Stimulated activated naive CD8-positive, alpha-beta T cell treated with anti-CD3 and anti-CD28 coated beads, Interleukin-15, Interleukin-2, amounts not matched to agents 100 U/mL and 50 U/mL, for 24 hours (primary cell): ENCODE data around the gene SLC16A4.
"Not testable (repeated sequence)": the region's sequence is repeated elsewhere in the genome, so short reads cannot be mapped to it uniquely, and the experiment has no call there.

Experiments used
- ATAC-seq: fragments of 150-1000 bp; cut with Tn5 transposase; one replicate; pipeline ENCODE4 v1.10.0; 2021
- DNase-seq: peaks from one replicate; pipeline ENCODE4 v3.0.0; 2021

SLC16A4 gene

DNA sequence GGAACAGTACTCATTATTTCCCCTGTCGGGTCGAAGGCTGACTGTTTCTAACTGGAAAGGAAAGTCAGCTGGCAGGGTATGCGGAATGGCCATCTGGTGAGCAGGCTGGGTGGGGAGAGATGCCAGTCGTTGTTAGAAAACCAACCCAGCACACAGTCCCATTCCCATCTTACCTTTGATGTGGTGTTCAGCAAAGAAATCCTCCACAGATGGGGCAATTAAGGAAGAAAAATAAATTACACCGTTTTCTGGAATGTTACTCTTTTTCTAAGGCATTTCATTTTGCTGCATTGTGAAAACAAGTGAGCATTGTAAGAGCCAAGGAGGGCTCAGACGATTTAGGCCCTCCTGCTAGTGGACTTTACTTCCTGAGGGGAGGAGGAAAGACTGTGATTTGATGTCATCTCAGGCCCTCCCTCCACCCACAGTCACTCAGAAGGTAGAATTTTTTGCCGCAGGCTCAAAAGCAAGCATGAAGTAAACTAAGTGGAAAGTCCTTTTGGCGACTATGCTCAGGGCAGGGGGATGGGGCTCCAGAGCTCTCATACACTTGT lies at the start of gene SLC16A4:
Gene SLC16A4 (minus strand): TSS at position 335 of the 554 bp plus-strand sequence. CDS start 1,703 bp downstream, outside the sequence.
- no peak for ATAC-seq
- DNase-seq = no peak

DNA sequence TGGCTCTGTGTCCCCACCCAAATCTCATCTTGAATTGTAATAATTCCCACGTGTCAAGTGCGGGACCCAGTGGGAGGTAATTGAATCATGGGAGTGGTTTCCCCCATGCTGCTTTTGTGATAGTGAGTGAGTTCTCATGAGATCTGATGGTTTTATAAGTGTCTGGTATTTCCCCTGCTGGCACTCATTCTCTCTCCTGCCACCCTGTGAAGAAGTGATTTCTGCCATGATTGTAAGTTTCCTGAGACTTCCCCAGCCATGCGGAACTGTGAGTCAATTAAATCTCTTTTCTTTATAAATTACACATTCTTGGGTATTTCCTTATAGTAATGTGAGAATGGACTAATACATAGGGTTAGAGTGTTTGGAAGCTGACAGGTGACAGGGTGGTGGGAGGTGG lies 49.0 kb upstream of the SLC16A4 start:
- not testable (repeated sequence) for ATAC-seq, DNase-seq

DNA sequence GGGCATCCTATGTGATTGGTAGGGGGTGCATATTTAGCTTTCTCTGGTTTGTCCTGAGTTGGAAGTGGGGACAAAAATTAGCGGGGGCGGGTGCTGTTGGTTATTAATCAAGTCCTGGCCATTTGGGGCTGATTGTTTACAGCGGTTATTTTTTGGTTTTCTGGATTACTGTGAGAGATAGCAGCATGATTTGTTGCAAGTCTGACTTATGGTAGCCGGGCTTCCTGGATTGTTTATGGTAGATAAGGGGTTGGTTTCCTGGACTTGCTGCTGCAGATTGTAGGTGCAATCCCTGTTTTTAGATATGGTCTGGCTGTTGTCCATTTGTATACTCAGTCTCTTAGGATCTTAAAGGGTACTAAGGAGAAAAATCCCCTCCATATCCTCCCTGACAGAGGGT lies 48.1 kb upstream of the SLC16A4 start:
- DNase-seq = no peak
- ATAC-seq = no peak

DNA sequence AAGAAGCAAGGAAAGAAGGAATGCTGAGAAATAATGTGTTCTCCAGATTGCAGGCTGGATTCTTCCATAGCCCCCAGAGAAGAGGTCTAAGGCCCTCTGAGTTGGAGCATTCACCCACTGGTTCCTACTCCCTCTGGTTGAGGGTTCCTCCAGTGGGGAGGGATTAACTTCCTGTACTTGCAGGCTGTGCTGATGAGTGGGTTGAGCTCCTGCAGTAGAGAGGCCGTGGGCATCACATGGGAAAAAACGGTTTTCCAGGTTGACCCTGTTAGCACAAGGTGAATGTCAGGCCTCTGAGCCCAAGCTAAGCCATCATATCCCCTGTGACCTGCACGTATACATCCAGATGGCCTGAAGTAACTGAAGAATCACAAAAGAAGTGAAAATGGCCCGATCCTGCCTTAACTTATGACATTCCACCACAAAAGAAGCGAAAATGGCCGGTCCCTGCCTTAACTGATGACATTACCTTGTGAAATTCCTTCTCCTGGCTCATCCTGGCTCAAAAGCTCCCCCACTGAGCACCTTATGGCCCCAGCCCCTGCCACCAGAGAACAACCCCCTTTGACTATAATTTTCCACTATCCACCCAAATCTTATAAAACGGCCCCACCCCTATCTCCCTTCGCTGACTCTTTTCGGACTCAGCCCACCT lies 46.9 kb upstream of the SLC16A4 start:
- DNase-seq, ATAC-seq: not testable (repeated sequence)

DNA sequence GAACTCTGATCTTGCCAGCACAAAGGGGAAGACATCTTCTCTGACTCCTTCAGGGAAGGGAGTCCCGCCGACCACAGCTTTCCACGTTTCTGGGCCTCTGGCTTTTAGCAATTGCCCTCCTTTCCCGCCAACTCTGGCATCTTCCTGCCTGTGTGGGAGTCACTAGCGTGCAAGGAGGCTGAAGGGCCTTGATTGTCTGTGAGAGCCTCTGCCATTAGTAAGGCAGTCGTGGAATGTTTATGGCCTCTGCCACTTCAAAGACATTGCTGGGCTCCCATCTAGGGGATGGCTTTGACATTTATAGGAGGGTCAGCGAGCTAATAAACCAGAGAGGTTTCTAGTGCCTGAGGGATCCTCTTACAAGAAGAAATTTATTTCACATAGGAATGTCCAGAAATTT lies 45.8 kb upstream of the SLC16A4 start:
- no peak for DNase-seq
- ATAC-seq = no peak

DNA sequence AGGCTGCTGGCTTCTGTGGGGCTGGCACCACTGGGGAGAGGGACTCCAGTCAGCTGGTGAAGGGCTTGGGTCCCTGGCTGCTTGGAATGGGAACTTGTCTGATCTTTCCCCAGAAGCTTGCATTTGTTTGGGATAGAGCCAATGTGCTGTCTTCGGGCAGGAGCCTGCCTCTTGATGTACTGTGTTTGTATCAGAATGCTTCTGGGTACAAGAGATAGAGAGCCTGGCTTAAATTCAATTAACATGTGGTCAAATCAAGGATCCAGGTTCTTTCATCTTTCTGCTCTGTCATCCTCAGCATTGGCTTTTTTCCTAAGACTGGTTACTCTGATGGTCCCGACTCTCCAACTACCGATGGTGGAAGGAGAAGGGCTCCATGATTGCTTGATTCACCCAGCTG lies 44.1 kb upstream of the SLC16A4 start:
- DNase-seq (no peak), ATAC-seq (no peak)

DNA sequence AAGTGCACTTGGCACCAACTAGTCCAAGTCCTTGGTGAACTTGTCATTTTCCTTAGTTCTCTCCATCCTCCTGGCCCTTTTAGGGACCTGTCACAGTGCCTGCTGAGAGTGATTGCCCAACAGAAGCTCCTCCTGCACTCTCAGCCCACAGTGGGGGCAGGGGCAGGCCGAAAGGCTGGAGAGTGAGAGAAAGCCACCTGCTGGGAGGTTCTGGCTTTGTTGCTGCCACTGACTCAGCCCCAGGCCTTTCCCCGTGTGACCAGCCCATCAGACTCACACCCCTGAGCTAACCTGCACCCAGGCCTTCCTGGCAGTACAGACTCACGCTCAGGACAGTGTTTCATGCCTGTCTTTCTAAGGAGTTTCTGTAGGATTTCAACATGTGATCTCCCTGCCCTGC lies 43.0 kb upstream of the SLC16A4 start:
- DNase-seq (no peak), ATAC-seq (no peak)

DNA sequence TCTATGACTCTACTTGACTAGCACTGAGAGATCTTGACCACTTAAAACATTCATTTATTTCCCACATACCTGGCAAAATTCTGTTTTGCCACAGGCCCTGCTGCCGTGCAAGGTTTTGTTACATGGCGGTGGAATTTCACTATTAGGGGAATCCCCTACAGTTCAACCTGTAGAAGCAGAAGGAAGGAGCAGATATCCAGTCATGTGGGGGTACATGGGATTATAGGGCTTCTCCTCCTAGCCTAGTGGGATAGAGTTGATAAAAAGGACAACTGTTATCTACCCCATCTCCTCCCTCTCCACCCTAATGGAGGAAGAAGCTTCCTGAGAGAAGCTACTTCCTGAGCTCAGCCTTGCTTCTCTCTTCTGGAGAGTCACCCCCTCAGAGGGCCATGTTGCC lies 42.4 kb upstream of the SLC16A4 start:
- DNase-seq (no peak), ATAC-seq (no peak)

DNA sequence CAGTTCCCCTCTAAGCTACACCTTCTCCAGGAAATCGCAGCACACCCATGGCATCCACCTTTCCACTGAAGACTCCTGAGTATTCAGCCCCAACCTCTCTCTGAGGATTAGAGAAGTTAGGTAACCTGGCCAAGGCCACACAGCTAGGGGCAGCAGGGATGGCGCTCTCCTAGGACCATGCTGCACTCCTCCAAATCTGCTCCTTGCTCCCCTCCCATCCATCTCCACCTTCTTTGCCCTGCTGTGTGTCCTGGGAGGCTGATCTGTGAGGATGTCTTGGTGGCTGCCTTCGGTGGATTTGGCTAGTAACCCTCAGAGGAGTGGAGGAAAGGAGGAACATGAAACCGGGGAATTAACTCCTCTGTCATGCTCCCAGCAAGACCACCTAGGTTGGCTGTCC lies 40.1 kb upstream of the SLC16A4 start:
- ATAC-seq (no peak), DNase-seq (no peak)

DNA sequence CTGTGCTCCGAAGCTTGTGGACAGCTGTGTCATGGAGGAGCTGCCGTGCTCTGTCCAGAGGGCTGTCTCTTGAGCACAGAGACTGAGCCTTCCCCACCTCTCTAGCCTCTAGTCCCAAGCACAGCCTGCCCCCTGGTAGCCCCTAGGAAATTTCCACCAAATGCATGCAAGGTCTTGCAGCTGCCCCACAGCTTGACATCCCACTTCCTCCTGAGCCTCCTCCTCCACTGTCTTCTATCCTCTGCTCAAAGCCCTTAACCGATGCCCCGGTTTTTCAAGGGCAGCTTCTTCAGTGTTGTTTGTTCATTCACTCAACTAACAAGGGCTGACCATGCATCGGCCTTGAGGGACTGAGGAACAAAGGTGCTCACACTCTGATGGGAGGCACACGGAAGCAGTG lies 39.5 kb upstream of the SLC16A4 start:
- ATAC-seq (no peak), DNase-seq (no peak)

DNA sequence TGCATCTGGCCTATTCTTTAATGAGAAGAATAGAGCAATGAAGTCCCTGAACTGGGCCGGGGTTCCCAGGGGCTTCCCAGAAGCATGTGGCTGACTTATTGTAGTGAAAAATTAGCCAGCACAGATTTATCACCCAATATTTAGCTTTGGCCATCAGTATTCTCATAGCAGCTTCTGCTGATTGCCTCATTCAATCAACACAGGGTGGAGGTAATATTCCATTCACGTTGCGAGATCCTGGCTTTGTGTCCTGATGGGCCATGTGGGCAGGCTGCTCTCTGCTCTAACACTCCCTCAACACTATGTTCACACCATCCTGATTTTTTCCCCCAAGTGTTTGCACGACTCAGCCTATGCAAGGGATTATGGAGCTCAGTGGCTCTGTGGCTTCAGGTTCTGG lies 38.1 kb upstream of the SLC16A4 start:
- ATAC-seq = no peak
- DNase-seq = no peak

DNA sequence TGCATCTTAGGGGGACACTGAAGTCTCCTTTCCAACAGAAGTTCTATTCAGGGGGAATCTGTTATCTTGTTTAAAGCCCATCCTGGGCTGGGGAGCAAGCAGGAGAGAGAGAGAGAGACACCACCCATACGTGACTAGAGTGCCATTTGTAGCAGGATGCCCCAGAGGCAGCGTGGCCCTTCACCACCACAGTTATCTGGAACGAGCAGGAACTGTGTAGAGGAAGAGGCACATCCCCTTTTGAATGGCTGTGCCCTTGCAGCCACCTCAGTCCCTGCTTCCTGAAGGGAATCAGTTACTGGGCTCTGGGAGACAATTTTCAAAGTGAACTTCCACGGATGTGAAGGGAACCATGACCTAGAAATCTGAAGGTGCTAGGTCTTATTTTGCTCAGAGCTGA lies 36.0 kb upstream of the SLC16A4 start:
- ATAC-seq = no peak
- DNase-seq = no peak

DNA sequence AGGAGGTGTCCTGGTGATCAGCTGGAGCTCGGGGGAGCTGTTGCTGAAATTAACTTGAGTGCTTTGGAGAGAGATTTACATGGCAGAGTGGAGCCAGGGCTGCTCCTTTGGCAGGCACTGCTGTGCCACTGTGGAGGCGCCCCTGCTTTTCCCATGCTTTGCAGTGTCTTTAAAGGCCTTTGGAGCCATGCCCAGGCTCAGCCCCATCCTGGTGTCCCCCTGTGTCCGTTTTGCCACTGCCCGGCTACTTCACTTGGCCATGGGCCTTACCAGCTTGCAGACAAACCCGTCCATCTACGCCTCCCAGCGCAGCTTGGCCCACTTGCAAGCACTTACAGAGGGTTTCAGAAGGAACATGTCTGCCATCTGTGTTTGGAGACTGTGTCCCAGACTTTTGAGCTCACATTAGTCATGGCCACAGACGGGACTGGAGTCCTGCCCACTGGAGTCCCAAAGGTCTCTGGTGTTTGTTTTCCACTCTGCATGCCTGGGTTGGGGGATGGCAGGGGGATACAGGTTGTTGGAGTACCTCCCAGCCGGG lies 34.9 kb upstream of the SLC16A4 start:
- DNase-seq = no peak
- ATAC-seq = no peak

DNA sequence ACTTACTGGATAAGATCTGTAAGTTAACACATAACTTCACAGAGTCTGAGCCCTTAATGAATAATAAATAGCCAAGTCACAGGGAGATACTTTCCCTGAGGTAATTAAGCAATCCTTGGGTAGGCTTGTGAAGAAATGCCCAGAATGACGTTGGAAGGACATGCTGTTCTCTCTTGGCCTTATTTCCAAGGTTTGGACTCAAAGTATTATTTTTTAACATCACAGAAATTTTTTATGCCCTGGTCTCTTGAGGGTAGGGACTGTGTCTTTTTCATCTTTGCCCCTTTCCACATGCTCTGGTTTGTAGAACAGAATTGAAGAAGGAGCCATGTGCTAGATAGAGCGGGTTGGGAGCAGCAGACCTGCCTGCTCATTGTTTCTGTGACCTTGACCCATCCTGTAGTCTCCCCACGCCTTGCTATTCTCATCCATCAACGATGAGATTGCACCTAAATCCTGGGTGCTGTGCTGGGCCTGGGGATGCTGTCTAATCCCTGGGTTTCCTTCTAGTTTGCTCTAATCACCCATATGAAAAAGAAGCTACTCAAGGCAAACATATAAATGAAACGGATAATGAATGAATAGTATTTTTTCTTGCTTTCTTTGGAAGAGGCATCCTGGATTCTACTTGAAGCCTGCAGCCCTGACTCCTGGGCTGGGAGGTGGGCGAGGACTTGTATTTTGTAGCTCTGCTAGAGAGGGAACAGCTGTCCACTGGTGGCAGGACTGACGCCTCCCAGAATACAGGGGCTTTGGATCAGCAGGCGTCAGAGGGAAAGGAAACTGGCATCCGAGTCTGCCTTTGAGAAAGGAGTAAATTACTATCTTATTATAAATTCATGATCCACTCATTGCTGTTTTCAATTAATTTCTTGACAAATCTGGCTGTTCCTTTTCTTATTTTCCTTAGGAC lies 34.1 kb upstream of the SLC16A4 start:
- ATAC-seq = no peak
- DNase-seq = no peak

DNA sequence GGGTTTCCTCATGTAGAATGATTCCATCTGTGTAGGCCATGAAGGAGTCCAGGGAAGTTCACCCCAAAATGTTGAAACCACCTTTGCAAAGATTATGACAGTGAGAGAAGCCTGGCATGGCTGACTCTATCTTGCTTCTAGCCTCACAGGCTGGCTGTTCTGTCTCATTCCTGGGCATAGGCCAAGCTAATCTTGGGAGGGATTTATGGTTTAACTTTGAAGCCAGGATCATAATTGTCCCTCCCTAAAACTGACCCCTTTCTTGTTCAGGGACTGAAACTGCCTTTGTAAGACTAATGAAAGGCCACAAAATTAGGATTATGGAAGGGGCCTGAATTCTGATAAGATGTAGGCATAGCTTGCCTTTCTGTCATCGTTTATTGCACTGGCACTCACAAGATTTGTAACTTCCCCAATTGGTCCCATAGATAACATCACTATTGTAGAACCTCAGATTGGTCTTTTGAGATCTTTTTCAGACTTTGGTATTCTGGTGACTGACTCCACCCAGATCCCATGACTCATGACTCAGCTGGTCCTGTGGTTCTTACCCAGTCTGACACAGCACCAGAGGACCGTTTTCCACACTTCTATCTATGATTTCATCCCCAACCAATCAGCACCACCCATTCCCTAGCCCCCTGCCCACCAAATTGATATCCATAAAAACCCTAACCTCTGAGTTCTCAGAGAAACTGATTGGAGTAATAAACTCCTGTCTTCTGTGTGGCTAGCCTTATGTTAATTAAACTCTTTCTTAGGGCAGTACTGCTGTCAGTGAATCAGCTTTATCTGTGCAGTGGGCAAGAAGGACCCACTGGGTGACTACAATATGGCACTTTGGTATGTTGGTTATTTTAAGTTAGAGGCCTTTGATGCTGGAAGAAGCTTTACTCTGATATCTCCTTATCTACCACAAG lies 30.3 kb upstream of the SLC16A4 start:
- no peak for DNase-seq
- peak; percentile 65 for ATAC-seq

DNA sequence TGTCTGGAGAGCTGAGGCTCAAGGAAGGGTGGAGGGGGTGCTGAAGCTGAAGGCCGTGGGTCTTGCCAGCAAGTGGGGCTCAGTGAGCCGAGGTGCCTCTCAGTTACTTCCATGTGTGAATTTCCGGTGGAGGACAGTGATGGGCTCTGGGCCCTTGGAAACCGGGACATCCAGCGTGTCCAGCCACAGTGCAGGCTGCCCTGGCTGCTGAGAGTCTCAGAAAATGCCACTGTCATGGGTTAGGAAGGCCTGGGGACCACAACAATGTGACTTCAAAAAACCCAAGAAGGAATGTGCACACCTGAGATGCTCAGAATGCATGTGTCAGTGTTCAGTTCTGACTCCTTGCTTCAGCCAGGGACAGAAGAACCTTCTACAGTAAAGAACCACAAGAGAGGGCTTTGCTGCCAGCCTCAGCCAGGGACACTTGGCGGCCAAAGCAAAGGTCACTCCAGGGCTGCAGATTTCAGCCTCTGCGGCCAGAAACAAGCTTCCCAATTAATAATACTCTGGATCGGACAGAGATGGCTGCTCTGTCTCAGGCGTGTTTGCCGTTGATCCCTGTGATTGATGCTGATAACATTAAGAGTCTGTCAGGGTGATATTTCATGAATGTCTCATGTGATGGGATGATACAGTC lies 29.3 kb upstream of the SLC16A4 start:
- ATAC-seq (no peak), DNase-seq (no peak)

DNA sequence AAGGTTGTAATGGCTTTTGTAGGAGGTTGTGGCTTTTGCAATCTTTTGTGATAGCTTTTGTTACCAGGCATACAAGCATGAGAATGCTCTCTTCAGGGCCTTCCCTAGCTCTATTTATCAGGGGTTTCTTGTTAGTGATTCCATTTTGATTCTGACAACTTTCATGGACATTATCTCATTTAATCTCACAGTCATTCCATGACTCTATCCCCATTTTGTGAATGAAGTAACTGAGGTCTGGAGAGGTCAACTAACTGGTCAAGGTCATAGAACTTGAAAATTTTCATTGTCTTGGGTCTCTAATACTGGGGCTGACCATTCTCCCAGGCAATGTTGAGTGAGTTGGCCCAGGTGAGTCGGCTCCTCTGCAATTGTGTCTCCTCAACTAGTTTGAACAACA lies 27.9 kb upstream of the SLC16A4 start:
- DNase-seq (no peak), ATAC-seq (no peak)

DNA sequence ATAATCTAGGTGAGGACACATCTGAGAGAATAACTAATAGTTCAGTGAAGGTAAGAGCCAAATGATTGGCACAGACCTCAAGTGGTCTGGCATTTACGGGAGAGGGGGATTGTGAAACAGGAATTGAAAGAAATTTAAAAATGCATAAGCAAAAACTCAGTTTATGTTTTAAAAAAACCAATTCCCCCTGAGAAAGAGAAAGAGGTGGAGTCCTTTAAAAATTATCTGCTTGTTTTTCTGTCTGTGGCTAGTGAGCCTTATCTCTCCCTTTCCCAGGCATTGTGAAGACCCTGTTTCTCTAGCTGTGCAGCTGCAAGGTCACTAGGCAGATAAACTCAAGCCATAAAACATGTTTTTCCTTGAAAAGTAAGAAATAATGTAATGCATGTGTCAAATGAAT lies 22.2 kb upstream of the SLC16A4 start:
- DNase-seq, ATAC-seq: not testable (repeated sequence)

DNA sequence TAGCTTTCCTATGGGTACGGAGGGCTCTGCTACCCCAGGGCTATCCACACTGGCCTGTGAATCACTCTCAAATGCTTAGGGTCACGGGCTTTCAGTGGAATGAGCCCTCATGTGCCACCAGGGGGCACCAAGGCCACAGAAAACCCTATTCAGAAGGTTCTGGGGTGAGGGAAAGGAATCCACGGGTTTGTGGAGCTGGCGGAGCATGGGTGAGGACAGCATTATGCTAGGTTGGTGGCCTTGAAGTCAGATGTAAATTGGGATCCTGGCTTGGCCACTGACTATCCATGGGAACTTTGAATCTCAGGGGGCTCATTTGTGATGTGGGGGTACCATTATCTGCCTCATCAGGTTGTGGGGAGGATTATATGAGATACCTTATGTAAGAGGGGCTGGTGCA lies 21.8 kb upstream of the SLC16A4 start:
- DNase-seq (peak; percentile 57), ATAC-seq (peak; percentile 74)

DNA sequence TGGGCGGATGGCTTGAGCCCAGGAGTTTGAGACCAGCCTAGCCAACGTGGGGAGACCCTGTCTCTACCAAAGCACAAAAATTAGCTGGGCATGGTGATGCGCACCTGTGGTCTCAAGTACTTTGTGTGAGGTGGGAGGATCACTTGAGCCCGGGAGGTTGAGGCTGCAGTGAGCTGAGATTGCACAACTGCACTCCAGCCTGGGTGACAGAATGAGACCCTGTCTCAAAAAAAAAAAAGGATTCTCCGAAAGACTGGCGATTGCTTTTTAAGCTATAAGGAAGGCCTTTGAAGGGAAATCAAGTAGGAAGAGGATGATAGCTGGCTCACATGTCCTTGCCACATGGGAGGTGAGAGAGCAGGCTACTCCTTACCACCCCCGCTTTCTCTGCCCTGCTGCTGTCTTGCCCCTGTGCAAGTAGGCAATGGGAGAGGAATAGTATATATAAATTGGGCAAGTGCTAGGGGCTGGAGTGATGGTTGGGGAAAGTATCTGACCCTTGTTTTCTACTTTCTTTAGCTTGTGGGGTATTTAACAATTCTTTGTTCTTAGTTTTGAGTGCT lies 20.4 kb upstream of the SLC16A4 start:
- no peak for ATAC-seq
- no peak for DNase-seq

DNA sequence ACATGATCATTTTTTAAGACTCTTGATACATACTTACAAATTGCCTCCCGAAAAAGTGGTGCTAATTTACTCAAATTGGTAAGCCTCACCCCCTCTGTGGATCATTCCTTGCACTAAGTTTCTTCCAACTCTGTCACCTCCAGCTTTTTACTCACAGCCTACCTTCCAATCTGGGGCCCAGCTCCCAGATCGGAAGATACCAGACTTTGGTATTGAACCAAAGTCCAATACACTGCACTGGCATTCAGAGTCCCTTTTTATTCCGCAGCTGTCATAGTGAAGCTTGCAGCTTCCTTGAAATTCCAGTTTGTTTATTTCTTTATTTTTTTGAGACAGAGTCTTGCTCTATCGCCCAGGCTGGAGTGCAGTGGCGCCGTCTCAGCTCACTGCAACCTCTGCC lies 18.5 kb upstream of the SLC16A4 start:
- ATAC-seq (no peak), DNase-seq (no peak)
